IMR-90 (cell line): Measurements from ENCODE around the gene CUL1.

ENCODE experiments used
- CEBPB ChIP-seq: IDR thresholded peaks from 2 replicates; pipeline ENCODE4 v1.6.1; 2012; ENCODE audit warnings: low read depth, low read length, improper control_type of control experiment
- MXI1 ChIP-seq: IDR thresholded peaks from 2 replicates; pipeline ENCODE4 v1.6.1; 2012; ENCODE audit warnings: low read depth, mild to moderate bottlenecking, low read length, moderate library complexity, borderline replicate concordance
- POLR2A ChIP-seq: IDR thresholded peaks from 2 replicates; pipeline ENCODE4 v1.6.1; 2012; ENCODE audit warnings: mild to moderate bottlenecking, low read depth, low read length
- RAD21 ChIP-seq: IDR thresholded peaks from 2 replicates; pipeline ENCODE4 v1.6.1; 2012; ENCODE audit warnings: low read length, improper control_type of control experiment
- TF ChIP-seq, protein P1 (sequence below): conservative IDR thresholded peaks from 2 replicates; pipeline ENCODE4 v1.5.1; 2012; ENCODE audit warnings: mild to moderate bottlenecking, low read depth, low read length, improper control_type of control experiment
- TF ChIP-seq, protein P2 (sequence below): fragments of 150-350 bp; IDR thresholded peaks from 2 replicates; pipeline ENCODE4 v1.6.1; 2017; ENCODE audit warnings: mild to moderate bottlenecking, antibody characterized with exemption, low read length, low read depth

DNA sequence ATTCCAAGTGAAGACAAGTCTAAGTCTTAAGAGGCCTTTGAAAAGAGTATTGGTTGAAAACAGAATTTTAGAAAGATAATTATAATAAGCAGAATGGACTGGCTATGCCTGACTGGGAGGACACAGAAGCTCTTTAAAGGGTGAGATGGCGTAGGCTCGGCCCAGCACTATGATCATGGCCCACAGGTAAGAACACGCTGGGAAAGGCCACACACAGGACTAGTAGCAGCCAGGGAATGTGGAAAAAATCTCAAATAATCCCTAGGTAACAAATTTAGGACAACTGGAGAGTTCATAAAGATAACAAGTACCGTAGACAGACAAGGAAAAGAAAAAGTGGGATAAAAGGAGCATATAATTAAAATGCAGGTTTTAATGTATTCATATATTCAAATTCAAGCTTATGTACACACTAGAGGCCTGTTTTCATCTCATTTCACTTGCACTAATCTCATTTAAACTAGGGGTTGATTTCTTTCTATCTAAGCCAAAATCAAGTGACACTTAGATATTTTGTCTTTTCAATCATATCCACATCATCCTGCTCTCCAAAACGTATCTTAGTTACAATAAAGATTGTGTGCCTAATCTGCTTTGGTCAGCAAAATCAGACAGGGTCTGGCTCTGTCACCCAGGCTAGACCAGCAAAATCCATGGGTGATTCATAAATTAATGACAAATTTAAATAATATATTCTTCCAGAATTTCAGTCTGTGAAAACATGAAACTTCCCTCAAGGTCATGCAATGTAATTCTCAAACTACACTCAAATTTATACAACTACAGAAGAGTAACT lies 132.4 kb downstream of the CUL1 start:
- TF ChIP-seq, protein P1, sequence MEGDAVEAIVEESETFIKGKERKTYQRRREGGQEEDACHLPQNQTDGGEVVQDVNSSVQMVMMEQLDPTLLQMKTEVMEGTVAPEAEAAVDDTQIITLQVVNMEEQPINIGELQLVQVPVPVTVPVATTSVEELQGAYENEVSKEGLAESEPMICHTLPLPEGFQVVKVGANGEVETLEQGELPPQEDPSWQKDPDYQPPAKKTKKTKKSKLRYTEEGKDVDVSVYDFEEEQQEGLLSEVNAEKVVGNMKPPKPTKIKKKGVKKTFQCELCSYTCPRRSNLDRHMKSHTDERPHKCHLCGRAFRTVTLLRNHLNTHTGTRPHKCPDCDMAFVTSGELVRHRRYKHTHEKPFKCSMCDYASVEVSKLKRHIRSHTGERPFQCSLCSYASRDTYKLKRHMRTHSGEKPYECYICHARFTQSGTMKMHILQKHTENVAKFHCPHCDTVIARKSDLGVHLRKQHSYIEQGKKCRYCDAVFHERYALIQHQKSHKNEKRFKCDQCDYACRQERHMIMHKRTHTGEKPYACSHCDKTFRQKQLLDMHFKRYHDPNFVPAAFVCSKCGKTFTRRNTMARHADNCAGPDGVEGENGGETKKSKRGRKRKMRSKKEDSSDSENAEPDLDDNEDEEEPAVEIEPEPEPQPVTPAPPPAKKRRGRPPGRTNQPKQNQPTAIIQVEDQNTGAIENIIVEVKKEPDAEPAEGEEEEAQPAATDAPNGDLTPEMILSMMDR: no peak
- TF ChIP-seq POLR2A (no peak), RAD21 (no peak), CEBPB (no peak), MXI1 (no peak)
- TF ChIP-seq, protein P2, sequence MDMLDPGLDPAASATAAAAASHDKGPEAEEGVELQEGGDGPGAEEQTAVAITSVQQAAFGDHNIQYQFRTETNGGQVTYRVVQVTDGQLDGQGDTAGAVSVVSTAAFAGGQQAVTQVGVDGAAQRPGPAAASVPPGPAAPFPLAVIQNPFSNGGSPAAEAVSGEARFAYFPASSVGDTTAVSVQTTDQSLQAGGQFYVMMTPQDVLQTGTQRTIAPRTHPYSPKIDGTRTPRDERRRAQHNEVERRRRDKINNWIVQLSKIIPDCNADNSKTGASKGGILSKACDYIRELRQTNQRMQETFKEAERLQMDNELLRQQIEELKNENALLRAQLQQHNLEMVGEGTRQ: no peak
